H1 (cell line): ENCODE results near the gene CCDC47.

Experiments used
- BACH1 ChIP-seq: IDR thresholded peaks from 2 replicates; pipeline ENCODE4 v1.6.1; 2012; ENCODE audit warnings: low read length, improper control_type of control experiment
- CHD1 ChIP-seq: IDR thresholded peaks from 2 replicates; pipeline ENCODE4 v1.6.1; 2012; ENCODE audit warnings: low read depth, low read length, improper control_type of control experiment
- PHF8 ChIP-seq: fragments of 200-600 bp; sonication (generic); conservative IDR thresholded peaks from 2 replicates; pipeline ENCODE4 v1.7.1; 2012; ENCODE audit warnings: low read depth, mild to moderate bottlenecking, inconsistent platforms, low read length, moderate library complexity
- TAF1 ChIP-seq: IDR thresholded peaks from 2 replicates; pipeline ENCODE4 v1.6.1; 2011; ENCODE audit warnings: mild to moderate bottlenecking, low read depth, low read length
- TF ChIP-seq, protein P1 (sequence below), 3 experiments: IDR thresholded peaks; 1 replicate in 2 of 3; 2 replicates in 1 of 3; pipeline versions ENCODE4 v1.5.1 to v1.6.1; 2011; ENCODE audit warnings: low read length in 3 of 3, mild to moderate bottlenecking in 3 of 3, inconsistent platforms in 2 of 3, low read depth in 1 of 3, moderate library complexity in 1 of 3; ENCODE audit not compliant: insufficient read depth in 1 of 3; ENCODE audit errors: control extremely low read depth in 1 of 3

- no peak for TF ChIP-seq TAF1
- no peak for TF ChIP-seq CHD1
- no peak for TF ChIP-seq PHF8
- TF ChIP-seq BACH1, result no peak
- TF ChIP-seq, protein P1, sequence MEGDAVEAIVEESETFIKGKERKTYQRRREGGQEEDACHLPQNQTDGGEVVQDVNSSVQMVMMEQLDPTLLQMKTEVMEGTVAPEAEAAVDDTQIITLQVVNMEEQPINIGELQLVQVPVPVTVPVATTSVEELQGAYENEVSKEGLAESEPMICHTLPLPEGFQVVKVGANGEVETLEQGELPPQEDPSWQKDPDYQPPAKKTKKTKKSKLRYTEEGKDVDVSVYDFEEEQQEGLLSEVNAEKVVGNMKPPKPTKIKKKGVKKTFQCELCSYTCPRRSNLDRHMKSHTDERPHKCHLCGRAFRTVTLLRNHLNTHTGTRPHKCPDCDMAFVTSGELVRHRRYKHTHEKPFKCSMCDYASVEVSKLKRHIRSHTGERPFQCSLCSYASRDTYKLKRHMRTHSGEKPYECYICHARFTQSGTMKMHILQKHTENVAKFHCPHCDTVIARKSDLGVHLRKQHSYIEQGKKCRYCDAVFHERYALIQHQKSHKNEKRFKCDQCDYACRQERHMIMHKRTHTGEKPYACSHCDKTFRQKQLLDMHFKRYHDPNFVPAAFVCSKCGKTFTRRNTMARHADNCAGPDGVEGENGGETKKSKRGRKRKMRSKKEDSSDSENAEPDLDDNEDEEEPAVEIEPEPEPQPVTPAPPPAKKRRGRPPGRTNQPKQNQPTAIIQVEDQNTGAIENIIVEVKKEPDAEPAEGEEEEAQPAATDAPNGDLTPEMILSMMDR (IDR thresholded peaks at IDR 0.05; ENCODE audit: control extremely low read depth in 1 of 3, insufficient read depth in 1 of 3, low read depth in 1 of 3, low read length in 3 of 3), result no peak
These were observed 75.0 kb downstream of the CCDC47 start for GRCh38 chr17:63698381-63698885.
